Gastroesophageal sphincter (tissue), 3 donors: ENCODE measurements around the gene KIAA1217.

Experiments used
- POLR2A ChIP-seq, 2 donors: fragments of 450-650 bp; IDR thresholded peaks; one replicate each; pipeline ENCODE4 v1.6.1; 2017; ENCODE audit warnings: antibody characterized with exemption in 2 of 2, mild to moderate bottlenecking in 2 of 2, moderate library complexity in 1 of 2
- TF ChIP-seq, protein P1 (sequence below), 4 experiments: fragments of 200-600 bp in 2 of 4; fragments of 450-650 bp in 2 of 4; sonication (generic) in 1 of 4; IDR thresholded peaks; one replicate each; pipeline ENCODE4 v1.5.1; 2017 to 2019; ENCODE audit warnings: antibody characterized with exemption in 4 of 4, mild to moderate bottlenecking in 2 of 4, moderate library complexity in 2 of 4

DNA sequence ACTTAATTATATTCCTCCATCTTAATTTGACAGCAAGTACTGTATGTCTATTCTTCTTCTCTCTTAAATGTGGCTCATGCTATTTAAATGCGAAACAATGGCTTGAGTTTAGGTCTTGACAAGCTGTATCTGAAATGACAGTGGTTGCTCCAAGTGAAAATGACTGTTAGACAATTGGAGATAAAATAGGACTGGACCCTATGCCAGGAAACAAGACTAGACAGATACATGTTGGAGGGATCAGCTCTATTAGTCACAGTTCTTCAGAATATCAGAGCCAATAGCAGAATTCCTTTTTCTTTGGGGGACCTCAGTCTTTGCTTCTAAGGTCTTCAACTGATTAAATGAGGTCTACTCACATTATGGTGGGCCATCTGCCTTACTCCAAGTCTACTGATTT is 25.8 kb downstream of the KIAA1217 start:
- TF ChIP-seq, protein P1, sequence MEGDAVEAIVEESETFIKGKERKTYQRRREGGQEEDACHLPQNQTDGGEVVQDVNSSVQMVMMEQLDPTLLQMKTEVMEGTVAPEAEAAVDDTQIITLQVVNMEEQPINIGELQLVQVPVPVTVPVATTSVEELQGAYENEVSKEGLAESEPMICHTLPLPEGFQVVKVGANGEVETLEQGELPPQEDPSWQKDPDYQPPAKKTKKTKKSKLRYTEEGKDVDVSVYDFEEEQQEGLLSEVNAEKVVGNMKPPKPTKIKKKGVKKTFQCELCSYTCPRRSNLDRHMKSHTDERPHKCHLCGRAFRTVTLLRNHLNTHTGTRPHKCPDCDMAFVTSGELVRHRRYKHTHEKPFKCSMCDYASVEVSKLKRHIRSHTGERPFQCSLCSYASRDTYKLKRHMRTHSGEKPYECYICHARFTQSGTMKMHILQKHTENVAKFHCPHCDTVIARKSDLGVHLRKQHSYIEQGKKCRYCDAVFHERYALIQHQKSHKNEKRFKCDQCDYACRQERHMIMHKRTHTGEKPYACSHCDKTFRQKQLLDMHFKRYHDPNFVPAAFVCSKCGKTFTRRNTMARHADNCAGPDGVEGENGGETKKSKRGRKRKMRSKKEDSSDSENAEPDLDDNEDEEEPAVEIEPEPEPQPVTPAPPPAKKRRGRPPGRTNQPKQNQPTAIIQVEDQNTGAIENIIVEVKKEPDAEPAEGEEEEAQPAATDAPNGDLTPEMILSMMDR (IDR thresholded peaks at IDR 0.05): no peak
- TF ChIP-seq POLR2A (IDR thresholded peaks at IDR 0.05): no peak
